ENCODE results near the gene DPYSL5. TPM values are rescaled to one million over a fixed set of nuclear protein-coding genes. Genes with fewer than 3 reads are reported as not detected.

The DPYSL5 gene
- total and polyA plus RNA-seq, 10 of the 15 experiments (the other 5 are each of a cell fraction or from before 2014, with no cell fraction given): not detected

GRCh38 chr2:26970244-26970927, 122.5 kb downstream of the DPYSL5 start, which contains the start of gene MAPRE3 (continued):
- no peak for TF ChIP-seq EP300 (IDR thresholded peaks at IDR 0.05; ENCODE audit: borderline replicate concordance in 1 of 2, control insufficient read depth in 1 of 2, low read depth in 2 of 2, low read length in 2 of 2)
- TF ChIP-seq, protein P1, sequence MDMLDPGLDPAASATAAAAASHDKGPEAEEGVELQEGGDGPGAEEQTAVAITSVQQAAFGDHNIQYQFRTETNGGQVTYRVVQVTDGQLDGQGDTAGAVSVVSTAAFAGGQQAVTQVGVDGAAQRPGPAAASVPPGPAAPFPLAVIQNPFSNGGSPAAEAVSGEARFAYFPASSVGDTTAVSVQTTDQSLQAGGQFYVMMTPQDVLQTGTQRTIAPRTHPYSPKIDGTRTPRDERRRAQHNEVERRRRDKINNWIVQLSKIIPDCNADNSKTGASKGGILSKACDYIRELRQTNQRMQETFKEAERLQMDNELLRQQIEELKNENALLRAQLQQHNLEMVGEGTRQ (IDR thresholded peaks at IDR 0.05; ENCODE audit: borderline replicate concordance, low read depth, low read length): no peak
- no peak for TF ChIP-seq RUNX3 (IDR thresholded peaks at IDR 0.05; ENCODE audit: low read length)
- TF ChIP-seq MEF2A (IDR thresholded peaks at IDR 0.05; ENCODE audit: insufficient read depth, low read depth, low read length): no peak
- no peak for TF ChIP-seq RAD51 (IDR thresholded peaks at IDR 0.05)
- no peak for TF ChIP-seq E2F8 (IDR thresholded peaks at IDR 0.05; ENCODE audit: low read depth, partially characterized antibody)
- no peak for TF ChIP-seq RCOR1 (conservative IDR thresholded peaks at IDR 0.05; ENCODE audit: low read depth, low read length)
- no peak for TF ChIP-seq KAT2A (conservative IDR thresholded peaks at IDR 0.05; ENCODE audit: control insufficient read depth, low read depth, low read length)
- TF ChIP-seq RELB (IDR thresholded peaks at IDR 0.05; ENCODE audit: low read depth): no peak
- TF ChIP-seq ATF7 (IDR thresholded peaks at IDR 0.05; ENCODE audit: low read depth): no peak
- no peak for TF ChIP-seq FOXK2 (IDR thresholded peaks at IDR 0.05)
- no peak for TF ChIP-seq TCF3 (IDR thresholded peaks at IDR 0.05; ENCODE audit: borderline replicate concordance, insufficient read depth, low read depth, low read length)
- TF ChIP-seq SMAD1 (IDR thresholded peaks at IDR 0.05; ENCODE audit: low read depth, partially characterized antibody): no peak
- peak; percentile 66; the same call in 1 of the 2 replicates for TF ChIP-seq NKRF (conservative IDR thresholded peaks at IDR 0.05)
- no peak for TF ChIP-seq POLR2A (IDR thresholded peaks at IDR 0.05; ENCODE audit: low read depth, low read length)
- TF ChIP-seq DPF2 (IDR thresholded peaks at IDR 0.05): peak; percentile 70
- TF ChIP-seq ATF3 (IDR thresholded peaks at IDR 0.05; ENCODE audit: borderline replicate concordance, extremely low read depth, low read depth, low read length): no peak
- no peak for TF ChIP-seq SUPT20H (IDR thresholded peaks at IDR 0.05; ENCODE audit: borderline replicate concordance, control insufficient read depth, low read depth, low read length)
- TF ChIP-seq, protein P2, sequence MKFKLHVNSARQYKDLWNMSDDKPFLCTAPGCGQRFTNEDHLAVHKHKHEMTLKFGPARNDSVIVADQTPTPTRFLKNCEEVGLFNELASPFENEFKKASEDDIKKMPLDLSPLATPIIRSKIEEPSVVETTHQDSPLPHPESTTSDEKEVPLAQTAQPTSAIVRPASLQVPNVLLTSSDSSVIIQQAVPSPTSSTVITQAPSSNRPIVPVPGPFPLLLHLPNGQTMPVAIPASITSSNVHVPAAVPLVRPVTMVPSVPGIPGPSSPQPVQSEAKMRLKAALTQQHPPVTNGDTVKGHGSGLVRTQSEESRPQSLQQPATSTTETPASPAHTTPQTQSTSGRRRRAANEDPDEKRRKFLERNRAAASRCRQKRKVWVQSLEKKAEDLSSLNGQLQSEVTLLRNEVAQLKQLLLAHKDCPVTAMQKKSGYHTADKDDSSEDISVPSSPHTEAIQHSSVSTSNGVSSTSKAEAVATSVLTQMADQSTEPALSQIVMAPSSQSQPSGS (IDR thresholded peaks at IDR 0.05; ENCODE audit: low read length): no peak

Measured in GM12878 (cell line).